Ascending aorta (tissue), 2 donors: Measurements from ENCODE around the gene ECI1. TPM values are rescaled to one million over a fixed set of nuclear protein-coding genes. Genes with fewer than 3 reads are reported as not detected.

ENCODE experiments used
- DNase-seq, 2 donors: peaks; one replicate each; pipeline ENCODE4 v3.0.0-alpha.2; 2019; ENCODE audit warnings: low spot score in 2 of 2
- H3K27ac ChIP-seq, 2 donors: fragments of 200-600 bp; sonication (generic); one replicate each; pipeline ENCODE4 v1.5.1; 2016 to 2017; ENCODE audit warnings: mild to moderate bottlenecking in 1 of 2
- H3K27me3 ChIP-seq: fragments of 200-600 bp; sonication (generic); one replicate; pipeline ENCODE4 v1.5.1; 2017
- H3K36me3 ChIP-seq, 2 donors: fragments of 200-600 bp; sonication (generic); one replicate each; pipeline ENCODE4 v1.5.1; 2016
- H3K4me1 ChIP-seq, 2 donors: fragments of 200-600 bp; sonication (generic); one replicate each; pipeline ENCODE4 v1.5.1; 2016 to 2017; ENCODE audit warnings: mild to moderate bottlenecking in 1 of 2
- H3K4me3 ChIP-seq, 2 donors: fragments of 200-600 bp; sonication (generic); one replicate each; pipeline ENCODE4 v1.5.1; 2016 to 2017; ENCODE audit warnings: mild to moderate bottlenecking in 1 of 2
- H3K9me3 ChIP-seq, 2 donors: fragments of 200-600 bp; sonication (generic); one replicate each; pipeline ENCODE4 v1.5.1; 2016
- intact Hi-C: fragments of 100-400 bp; cut with DNase I; formaldehyde crosslinking; loops from one replicate; pipeline ENCODE4 v1.15.1; 2023
- total RNA-seq: library from RNA; depleted of rRNA; stranded (reverse); fragments of >200 nt; gene quantifications from one replicate; pipeline ENCODE4 v1.1.0, GENCODE V29; 2016
- TF ChIP-seq, protein P1 (sequence below), 3 experiments: fragments of 200-600 bp in 2 of 3; fragments of 450-650 bp in 1 of 3; sonication (generic) in 2 of 3; IDR thresholded peaks; one replicate each; pipeline ENCODE4 v1.5.1; 2016 to 2019; ENCODE audit warnings: antibody characterized with exemption in 3 of 3, mild to moderate bottlenecking in 1 of 3, moderate library complexity in 1 of 3

Gene ECI1
- total RNA-seq, 1 donor from 2014 or later = 10.9 TPM

DNA sequence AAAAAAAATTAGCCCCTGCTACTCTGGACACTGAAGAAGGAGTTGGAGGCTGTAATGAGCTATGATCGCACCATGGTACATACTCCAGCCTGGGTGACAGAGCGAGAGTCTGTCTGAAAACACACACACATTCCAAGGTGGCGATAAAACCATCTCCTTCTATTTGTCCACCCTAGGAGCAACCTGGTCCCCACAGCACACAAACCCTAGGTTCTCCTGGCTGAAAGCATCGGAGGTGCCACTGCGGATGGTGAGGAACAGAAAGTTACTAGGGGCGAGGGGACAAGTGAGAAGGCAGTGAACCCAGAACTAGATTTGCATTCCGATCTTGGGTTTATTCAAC, 1.4 kb upstream of the ECI1 start:
- Histone ChIP-seq H3K27me3 (no peaks in the 10 kb centered on the region), H3K9me3 (no peaks in the 10 kb centered on the region), H3K4me1 (peaks cover 10 to 11% of the 10 kb centered on the region in 2 donors), H3K27ac (no peak overlapping the region), H3K4me3 (no peak overlapping the region), H3K36me3 (peaks cover 42 to 50% of the 10 kb centered on the region in 2 donors)
- no peak for DNase-seq
- TF ChIP-seq, protein P1, sequence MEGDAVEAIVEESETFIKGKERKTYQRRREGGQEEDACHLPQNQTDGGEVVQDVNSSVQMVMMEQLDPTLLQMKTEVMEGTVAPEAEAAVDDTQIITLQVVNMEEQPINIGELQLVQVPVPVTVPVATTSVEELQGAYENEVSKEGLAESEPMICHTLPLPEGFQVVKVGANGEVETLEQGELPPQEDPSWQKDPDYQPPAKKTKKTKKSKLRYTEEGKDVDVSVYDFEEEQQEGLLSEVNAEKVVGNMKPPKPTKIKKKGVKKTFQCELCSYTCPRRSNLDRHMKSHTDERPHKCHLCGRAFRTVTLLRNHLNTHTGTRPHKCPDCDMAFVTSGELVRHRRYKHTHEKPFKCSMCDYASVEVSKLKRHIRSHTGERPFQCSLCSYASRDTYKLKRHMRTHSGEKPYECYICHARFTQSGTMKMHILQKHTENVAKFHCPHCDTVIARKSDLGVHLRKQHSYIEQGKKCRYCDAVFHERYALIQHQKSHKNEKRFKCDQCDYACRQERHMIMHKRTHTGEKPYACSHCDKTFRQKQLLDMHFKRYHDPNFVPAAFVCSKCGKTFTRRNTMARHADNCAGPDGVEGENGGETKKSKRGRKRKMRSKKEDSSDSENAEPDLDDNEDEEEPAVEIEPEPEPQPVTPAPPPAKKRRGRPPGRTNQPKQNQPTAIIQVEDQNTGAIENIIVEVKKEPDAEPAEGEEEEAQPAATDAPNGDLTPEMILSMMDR (IDR thresholded peaks at IDR 0.05) = no peak
- intact Hi-C loops = loop anchor here (5.0 to 10.0 kb wide), 2 partner anchors 40 to 228 kb away; partner anchors contain the start of genes BRICD5, NHERF2 and PGP

DNA sequence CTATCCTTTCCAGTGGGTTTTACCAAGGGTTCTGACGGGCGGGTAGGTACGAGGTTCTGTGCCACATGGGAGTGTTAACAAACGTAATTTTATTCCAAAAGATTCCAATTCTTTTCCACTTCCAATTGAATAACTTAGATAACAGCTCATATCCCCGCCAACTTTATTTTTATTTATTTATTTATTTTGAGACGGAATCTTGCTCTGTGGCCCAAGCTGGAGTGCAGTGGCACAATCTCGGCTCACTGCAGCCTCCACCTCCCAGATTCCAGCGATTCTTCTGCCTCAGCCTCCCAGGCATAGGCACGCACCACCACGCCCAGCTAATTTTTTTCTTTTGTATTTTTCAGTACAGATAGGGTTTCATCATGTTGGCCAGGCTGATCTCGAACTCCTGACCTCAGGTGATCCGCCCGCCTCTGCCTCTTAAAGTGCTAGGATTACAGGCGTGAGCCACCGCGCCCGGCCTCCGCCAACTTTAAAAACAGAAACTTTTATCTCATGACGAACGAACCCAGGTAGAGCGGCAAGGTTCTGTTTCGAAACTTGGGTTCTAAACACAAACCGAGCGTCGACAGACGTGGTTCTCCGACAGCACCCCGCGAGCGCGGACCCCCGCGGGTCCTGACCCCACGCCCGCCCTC, 613 bp downstream of the ECI1 start:
- Histone ChIP-seq H3K27ac (peak overlapping the region; percentile 82 to 88), H3K4me3 (peak overlapping the region; percentile 80 to 86), H3K9me3 (no peaks in the 10 kb centered on the region), H3K27me3 (no peaks in the 10 kb centered on the region), H3K4me1 (peaks cover 10 to 11% of the 10 kb centered on the region in 2 donors), H3K36me3 (peaks cover 39% of the 10 kb centered on the region in 2 donors)
- TF ChIP-seq, protein P1 (IDR thresholded peaks at IDR 0.05) = no peak
- no peak for DNase-seq
- intact Hi-C loops = loop anchor here (1.0 to 10.0 kb wide), 5 partner anchors 18 to 226 kb away; partner anchors contain the start of genes BRICD5, E4F1, NHERF2 and PGP

DNA sequence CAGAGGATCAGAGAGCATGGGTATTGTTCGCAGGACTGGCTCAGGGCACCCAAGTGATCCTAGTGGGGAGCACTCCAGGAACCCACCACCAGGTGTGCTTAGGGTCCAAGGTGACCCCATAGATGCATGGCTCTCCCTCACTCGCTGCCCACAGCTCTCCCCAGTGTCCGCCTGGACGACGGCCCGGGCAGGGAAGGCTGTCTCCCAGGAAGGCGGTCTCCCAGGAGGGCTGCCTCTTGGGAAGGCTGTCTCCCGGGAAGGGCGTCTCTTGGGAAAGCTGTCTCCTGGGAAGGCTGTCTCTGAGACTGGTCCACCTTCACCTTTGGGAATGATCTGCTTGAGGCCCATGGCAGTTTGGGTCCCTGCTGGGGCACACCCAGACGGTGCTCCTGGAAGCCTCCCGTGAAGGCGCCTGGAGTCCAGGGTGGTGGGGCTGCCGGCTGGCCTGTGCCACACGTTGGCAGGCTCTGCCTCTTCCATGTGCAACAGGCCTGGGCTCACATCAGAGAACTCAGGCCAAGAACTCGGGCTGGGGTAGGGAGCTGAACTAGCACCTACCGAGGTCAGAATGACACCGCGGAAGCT, 5.0 kb downstream of the ECI1 start:
- Histone ChIP-seq H3K27me3 (no peaks in the 10 kb centered on the region), H3K9me3 (no peaks in the 10 kb centered on the region), H3K27ac (no peak overlapping the region), H3K36me3 (peaks cover 44% of the 10 kb centered on the region in 2 donors), H3K4me1 (peaks cover 5% of the 10 kb centered on the region in 2 donors), H3K4me3 (no peak overlapping the region)
- no peak for DNase-seq
- intact Hi-C loops = no loop called here
- TF ChIP-seq, protein P1 (IDR thresholded peaks at IDR 0.05) = no peak

DNA sequence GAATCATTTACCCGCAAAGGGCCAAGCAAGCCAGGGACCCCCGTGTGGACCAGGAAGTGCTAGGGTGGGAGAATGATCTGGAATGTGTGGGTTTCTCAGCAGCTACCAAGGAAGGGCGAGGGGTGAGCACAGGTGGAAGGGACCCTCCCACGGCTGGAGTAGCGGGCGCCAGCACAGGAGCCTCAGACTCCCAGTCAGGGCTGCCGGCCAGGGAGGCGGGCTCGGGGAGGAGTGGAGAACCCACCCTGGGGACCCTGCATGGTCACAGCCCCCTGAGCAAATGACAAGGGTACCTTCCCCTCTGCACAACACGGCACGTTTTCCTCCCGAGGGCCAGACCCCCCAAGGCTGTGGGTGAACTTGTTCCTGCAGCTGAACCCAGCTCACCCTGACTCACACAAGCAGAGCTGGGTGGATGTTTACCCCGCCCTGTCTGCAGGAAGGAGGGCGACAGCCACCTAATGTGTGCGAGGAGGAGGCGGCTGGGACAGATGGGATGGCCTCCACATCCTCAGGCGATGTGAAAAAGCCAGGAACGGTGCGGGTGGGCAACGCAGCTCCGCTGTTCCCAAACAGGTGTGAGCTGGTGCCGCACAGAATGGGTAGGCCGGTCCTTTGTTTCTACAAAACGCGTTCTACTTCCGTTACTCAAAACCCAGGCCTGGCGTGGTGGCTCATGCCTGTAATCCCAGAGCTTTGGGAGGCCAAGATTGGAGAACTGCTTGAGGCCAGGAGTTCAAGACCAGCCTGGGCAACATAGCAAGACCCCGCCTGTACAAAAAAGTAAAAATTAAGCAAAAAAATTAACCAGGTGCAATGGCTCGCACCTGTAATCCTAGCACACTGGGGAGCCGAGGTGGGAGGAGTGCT, 6.2 kb downstream of the ECI1 start:
- intact Hi-C loops = no loop called here
- Histone ChIP-seq H3K27ac (no peak overlapping the region), H3K36me3 (peaks cover 44 to 48% of the 10 kb centered on the region in 2 donors), H3K27me3 (no peaks in the 10 kb centered on the region), H3K9me3 (no peaks in the 10 kb centered on the region), H3K4me1 (peaks cover under 1 to 2% of the 10 kb centered on the region in 2 donors), H3K4me3 (no peak overlapping the region)
- no peak for DNase-seq
- TF ChIP-seq, protein P1 (IDR thresholded peaks at IDR 0.05) = no peak

DNA sequence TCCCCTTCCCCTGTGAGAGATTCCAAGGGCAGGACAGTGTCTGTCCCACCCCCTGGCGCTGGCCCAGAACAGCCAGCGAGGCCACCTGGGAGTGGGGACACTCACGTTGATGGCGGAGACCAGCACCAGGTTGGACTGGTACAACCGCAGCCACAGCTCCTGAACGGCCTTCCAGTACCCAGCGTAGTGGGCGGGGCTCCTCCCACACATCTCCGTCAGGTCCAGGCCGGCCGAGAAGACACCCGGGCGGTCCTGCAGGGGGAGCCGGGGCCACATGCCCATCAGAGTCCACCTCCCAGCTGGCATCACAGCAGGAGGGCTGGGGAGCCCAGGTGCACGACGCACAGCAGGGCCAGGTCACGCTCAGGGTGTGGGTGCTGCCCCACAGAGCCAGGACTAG, 7.1 kb downstream of the ECI1 start:
- H3K4me3 ChIP-seq = no peak overlapping the region
- H3K27ac ChIP-seq = no peak overlapping the region
- intact Hi-C loops = no loop called here
- H3K4me1 ChIP-seq = no peaks in the 10 kb centered on the region
- no peak for DNase-seq
- H3K36me3 ChIP-seq = peaks cover 44 to 48% of the 10 kb centered on the region in 2 donors
- TF ChIP-seq, protein P1 (IDR thresholded peaks at IDR 0.05) = no peak
- H3K27me3 ChIP-seq = no peaks in the 10 kb centered on the region
- H3K9me3 ChIP-seq = no peaks in the 10 kb centered on the region
